ENCODE measurements around the gene TAF1B.

Gene TAF1B

DNA sequence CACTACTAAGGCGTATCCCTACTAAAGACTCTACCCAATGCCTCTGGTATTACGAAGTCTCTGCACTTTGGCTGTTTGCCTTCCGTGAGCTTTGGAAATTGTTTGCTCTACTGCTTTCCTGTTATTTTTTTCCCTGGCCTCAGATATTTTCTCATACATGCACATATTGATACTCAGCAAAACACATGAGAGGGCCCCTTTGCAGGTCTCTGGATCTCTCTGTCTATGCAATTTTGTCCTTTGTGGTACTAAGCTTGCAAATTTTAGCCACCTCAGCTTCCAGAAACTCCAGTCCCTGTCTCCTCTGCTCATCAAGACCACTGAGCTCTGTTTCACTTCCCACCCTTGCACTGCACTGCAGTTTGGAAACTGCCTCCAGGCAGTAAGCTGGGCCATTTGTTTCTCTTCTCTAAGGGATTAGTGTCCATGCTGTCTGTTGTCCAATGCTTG, 46.6 kb downstream of the TAF1B start:
- no peak overlapping the region for H3K4me3 ChIP-seq (ENCODE audit: insufficient read length, low read depth)
- H3K4me1 ChIP-seq (ENCODE audit: insufficient read depth, insufficient read length) = no peaks in the 10 kb centered on the region
- peaks cover 5% of the 10 kb centered on the region; the same call in 1 of the 2 replicates for H3K9me3 ChIP-seq (ENCODE audit: insufficient read depth, low read length)
- DNase-seq (ENCODE audit: low read depth, low spot score) = no peak
- peaks cover 15% of the 10 kb centered on the region for H3K36me3 ChIP-seq (ENCODE audit: insufficient read depth, insufficient read length, low read length)
- TF ChIP-seq SUZ12 (IDR thresholded peaks at IDR 0.05; ENCODE audit: extremely low read depth, insufficient read depth, insufficient read length) (no peak), ZNF274 (IDR thresholded peaks at IDR 0.05; ENCODE audit: low read depth, low read length) (no peak), YY1 (IDR thresholded peaks at IDR 0.05; ENCODE audit: insufficient read depth, insufficient read length) (no peak)
- no peaks in the 10 kb centered on the region for H3K27me3 ChIP-seq (ENCODE audit: insufficient read depth, insufficient read length)
- no peak overlapping the region for H3K9ac ChIP-seq (ENCODE audit: insufficient read length, low read depth)

DNA sequence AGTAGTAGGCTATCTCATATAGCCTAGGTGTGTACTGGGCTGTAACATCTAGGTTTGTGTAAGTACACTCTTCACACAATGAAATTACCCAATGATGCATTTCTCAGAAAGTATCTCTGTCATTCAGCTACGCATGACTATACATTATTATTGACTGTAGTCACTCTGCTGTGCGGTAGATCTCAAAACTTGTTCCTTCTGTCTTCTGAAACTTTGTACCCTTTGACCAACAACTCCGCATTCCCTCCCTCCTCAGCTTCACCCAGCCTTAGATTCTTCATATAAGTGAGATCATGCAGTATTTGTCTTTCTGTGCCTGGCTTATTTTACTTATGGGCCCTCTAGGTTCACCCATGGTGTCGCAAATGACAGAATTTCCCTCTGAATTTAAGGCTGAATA, 49.0 kb downstream of the TAF1B start:
- peaks cover 7% of the 10 kb centered on the region for H3K36me3 ChIP-seq (ENCODE audit: insufficient read depth, insufficient read length, low read length)
- H3K9me3 ChIP-seq (ENCODE audit: insufficient read depth, low read length) = 0 out of 2 replicates have a peak, but pooled peaks cover 2% of the 10 kb centered on the region
- no peak overlapping the region for H3K9ac ChIP-seq (ENCODE audit: insufficient read length, low read depth)
- H3K4me3 ChIP-seq (ENCODE audit: insufficient read length, low read depth) = no peak overlapping the region
- no peaks in the 10 kb centered on the region for H3K27me3 ChIP-seq (ENCODE audit: insufficient read depth, insufficient read length)
- no peaks in the 10 kb centered on the region for H3K4me1 ChIP-seq (ENCODE audit: insufficient read depth, insufficient read length)
- DNase-seq (ENCODE audit: low read depth, low spot score) = no peak
- TF ChIP-seq SUZ12 (IDR thresholded peaks at IDR 0.05; ENCODE audit: extremely low read depth, insufficient read depth, insufficient read length) = no peak
- no peak for TF ChIP-seq ZNF274 (IDR thresholded peaks at IDR 0.05; ENCODE audit: low read depth, low read length)
- no peak for TF ChIP-seq YY1 (IDR thresholded peaks at IDR 0.05; ENCODE audit: insufficient read depth, insufficient read length)

DNA sequence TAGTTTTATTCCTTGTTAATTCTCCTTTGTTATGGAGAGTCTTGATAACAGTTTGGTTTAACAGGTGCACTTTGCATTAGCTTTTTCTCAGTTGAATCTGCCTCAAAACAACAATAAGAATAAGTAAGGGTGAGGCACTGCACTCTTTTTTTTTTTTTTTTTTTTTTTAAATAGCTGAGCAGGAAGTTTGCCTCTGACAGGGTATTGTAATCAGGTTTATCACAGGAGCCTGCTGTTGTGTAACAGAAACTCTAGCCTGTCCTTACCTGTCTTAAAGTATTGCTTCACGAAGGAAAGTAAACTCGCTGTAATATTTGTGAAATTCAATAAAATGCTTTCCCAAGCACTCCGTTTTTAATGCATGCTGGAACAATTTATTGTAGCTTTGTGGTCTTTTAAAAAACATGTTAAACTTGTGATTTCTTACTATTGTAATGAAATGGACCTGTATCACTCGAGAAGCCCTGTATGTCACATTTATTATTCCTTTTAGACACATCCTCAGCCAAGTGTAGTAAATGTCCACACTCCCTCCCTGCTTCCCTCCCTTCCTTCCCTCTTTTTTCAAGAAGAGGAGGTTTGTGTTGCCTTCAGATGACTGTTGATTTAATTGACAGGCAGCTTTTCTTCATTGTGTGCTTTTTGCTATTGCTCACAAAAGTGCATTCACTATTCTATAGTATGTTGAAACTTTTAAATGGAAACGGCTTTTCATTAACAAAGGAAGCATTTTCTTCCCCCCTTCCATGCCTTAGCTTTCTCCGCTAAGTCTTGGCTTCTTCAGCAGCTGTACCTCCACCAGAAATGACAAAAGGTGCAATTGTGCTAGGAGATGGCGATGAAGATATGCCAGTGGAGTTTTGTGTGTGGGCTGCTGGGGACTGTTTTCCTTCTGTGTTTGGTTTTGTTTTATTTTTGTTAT, 52.7 kb downstream of the TAF1B start:
- H3K9ac ChIP-seq (ENCODE audit: insufficient read length, low read depth) = no peak overlapping the region

DNA sequence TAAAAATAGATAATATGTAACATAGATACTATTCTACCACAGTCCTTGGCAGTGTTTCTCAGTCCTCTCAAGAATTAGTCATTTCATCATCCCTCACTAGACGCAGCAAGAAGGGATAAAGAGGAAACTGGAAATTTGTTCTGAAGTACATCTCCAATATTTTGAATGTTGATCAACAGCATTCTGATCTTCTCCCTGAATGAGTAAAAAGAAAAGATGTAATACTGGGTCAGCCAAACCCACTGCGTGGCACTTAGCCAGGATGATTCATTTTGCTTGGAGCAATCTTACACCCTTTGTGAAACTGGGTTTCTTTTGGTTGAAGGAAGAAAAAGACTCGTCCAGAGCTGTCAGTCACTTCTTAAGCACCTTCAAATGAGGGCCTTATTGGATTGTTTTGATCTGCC, 54.1 kb downstream of the TAF1B start:
- H3K9ac ChIP-seq (ENCODE audit: insufficient read length, low read depth) = no peak overlapping the region

More for the DNA sequence above, 52.7 kb downstream of the TAF1B start:
- no peaks in the 10 kb centered on the region for H3K9me3 ChIP-seq (ENCODE audit: insufficient read depth, low read length)
- peaks cover 7% of the 10 kb centered on the region for H3K36me3 ChIP-seq (ENCODE audit: insufficient read depth, insufficient read length, low read length)
- H3K27me3 ChIP-seq (ENCODE audit: insufficient read depth, insufficient read length) = no peaks in the 10 kb centered on the region
- no peaks in the 10 kb centered on the region for H3K4me1 ChIP-seq (ENCODE audit: insufficient read depth, insufficient read length)
- H3K4me3 ChIP-seq (ENCODE audit: insufficient read length, low read depth) = no peak overlapping the region
- no peak for TF ChIP-seq SUZ12 (IDR thresholded peaks at IDR 0.05; ENCODE audit: extremely low read depth, insufficient read depth, insufficient read length)
- no peak for TF ChIP-seq YY1 (IDR thresholded peaks at IDR 0.05; ENCODE audit: insufficient read depth, insufficient read length)
- TF ChIP-seq ZNF274 (IDR thresholded peaks at IDR 0.05; ENCODE audit: low read depth, low read length) = no peak
- DNase-seq (ENCODE audit: low read depth, low spot score) = no peak

DNA sequence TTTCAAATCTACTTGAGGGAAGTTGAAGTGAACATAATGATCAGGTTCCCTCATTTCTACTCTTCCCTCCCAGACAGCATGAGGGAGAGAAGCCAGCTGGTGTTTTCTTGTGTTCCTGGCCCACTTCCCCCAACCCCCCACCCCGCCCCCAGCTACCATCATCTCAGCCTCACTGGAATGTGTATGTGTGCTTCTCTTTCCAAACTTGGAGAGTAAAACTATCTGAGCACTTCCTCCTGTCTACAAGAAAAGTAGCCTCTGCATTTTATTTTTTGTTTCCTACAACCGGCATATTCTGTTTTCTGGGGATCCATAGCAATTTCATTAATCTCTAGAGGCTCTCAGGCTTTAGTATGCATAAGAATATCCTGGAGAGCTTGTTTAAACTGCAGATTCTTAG, 54.6 kb downstream of the TAF1B start:
- Histone ChIP-seq H3K9ac (ENCODE audit: insufficient read length, low read depth) (no peak overlapping the region), H3K4me1 (ENCODE audit: insufficient read depth, insufficient read length) (no peaks in the 10 kb centered on the region), H3K36me3 (ENCODE audit: insufficient read depth, insufficient read length, low read length) (peaks cover 2% of the 10 kb centered on the region), H3K4me3 (ENCODE audit: insufficient read length, low read depth) (no peak overlapping the region), H3K9me3 (ENCODE audit: insufficient read depth, low read length) (no peaks in the 10 kb centered on the region), H3K27me3 (ENCODE audit: insufficient read depth, insufficient read length) (no peaks in the 10 kb centered on the region)
- DNase-seq (ENCODE audit: low read depth, low spot score) = no peak
- no peak for TF ChIP-seq SUZ12 (IDR thresholded peaks at IDR 0.05; ENCODE audit: extremely low read depth, insufficient read depth, insufficient read length)
- TF ChIP-seq ZNF274 (IDR thresholded peaks at IDR 0.05; ENCODE audit: low read depth, low read length) = no peak
- no peak for TF ChIP-seq YY1 (IDR thresholded peaks at IDR 0.05; ENCODE audit: insufficient read depth, insufficient read length)

More for the DNA sequence above, 54.1 kb downstream of the TAF1B start:
- no peak for TF ChIP-seq YY1 (IDR thresholded peaks at IDR 0.05; ENCODE audit: insufficient read depth, insufficient read length)
- no peak for TF ChIP-seq ZNF274 (IDR thresholded peaks at IDR 0.05; ENCODE audit: low read depth, low read length)
- no peak for TF ChIP-seq SUZ12 (IDR thresholded peaks at IDR 0.05; ENCODE audit: extremely low read depth, insufficient read depth, insufficient read length)
- H3K27me3 ChIP-seq (ENCODE audit: insufficient read depth, insufficient read length) = no peaks in the 10 kb centered on the region
- H3K9me3 ChIP-seq (ENCODE audit: insufficient read depth, low read length) = no peaks in the 10 kb centered on the region
- DNase-seq (ENCODE audit: low read depth, low spot score) = no peak
- no peak overlapping the region for H3K4me3 ChIP-seq (ENCODE audit: insufficient read length, low read depth)
- H3K4me1 ChIP-seq (ENCODE audit: insufficient read depth, insufficient read length) = no peaks in the 10 kb centered on the region
- peaks cover 3% of the 10 kb centered on the region for H3K36me3 ChIP-seq (ENCODE audit: insufficient read depth, insufficient read length, low read length)

DNA sequence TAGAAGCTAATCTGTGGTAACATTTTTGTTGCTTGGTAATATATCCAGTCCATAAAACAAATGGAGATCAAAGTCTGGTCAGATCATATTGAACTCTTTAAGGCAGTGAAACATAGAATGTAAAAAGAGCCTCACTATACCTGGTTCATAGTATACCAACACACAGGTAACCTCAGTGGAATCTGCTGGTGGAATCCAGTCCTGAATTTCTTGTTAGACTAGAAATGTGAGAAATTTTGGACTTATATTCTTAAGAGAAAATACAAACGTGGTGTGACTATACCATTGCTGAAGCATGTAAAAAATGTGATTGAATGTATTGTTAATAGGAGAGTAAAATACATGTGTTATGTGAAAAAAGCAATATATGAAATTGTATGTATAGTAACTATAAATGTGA, 62.1 kb downstream of the TAF1B start:
- Histone ChIP-seq H3K4me3 (ENCODE audit: insufficient read length, low read depth) (no peak overlapping the region), H3K36me3 (ENCODE audit: insufficient read depth, insufficient read length, low read length) (peaks cover 14% of the 10 kb centered on the region), H3K9me3 (ENCODE audit: insufficient read depth, low read length) (no peaks in the 10 kb centered on the region), H3K27me3 (ENCODE audit: insufficient read depth, insufficient read length) (no peaks in the 10 kb centered on the region), H3K4me1 (ENCODE audit: insufficient read depth, insufficient read length) (no peaks in the 10 kb centered on the region), H3K9ac (ENCODE audit: insufficient read length, low read depth) (no peak overlapping the region)
- TF ChIP-seq YY1 (IDR thresholded peaks at IDR 0.05; ENCODE audit: insufficient read depth, insufficient read length) (no peak), SUZ12 (IDR thresholded peaks at IDR 0.05; ENCODE audit: extremely low read depth, insufficient read depth, insufficient read length) (no peak), ZNF274 (IDR thresholded peaks at IDR 0.05; ENCODE audit: low read depth, low read length) (no peak)
- no peak for DNase-seq (ENCODE audit: low read depth, low spot score)

DNA sequence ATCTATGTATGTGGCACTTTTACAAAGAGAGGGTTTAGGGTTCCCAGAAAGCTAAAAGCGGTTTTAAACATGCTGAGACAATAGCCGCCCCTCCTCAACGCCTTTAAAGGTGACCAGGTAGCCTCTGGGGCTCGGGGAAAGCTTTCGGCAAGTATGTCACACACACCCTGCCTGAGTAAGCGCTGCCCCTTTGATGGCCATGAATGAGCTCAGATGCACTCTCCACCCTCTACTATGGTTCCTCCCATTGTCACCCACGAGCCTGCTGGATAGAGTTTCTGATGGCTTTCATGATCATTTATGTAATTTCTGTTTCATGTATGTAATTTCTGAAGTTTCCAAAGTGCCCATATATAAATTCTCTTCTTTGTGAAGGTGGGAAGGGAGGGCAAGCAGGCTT, 64.1 kb downstream of the TAF1B start:
- no peak for DNase-seq (ENCODE audit: low read depth, low spot score)
- no peaks in the 10 kb centered on the region for H3K9me3 ChIP-seq (ENCODE audit: insufficient read depth, low read length)
- peaks cover 19% of the 10 kb centered on the region for H3K36me3 ChIP-seq (ENCODE audit: insufficient read depth, insufficient read length, low read length)
- H3K27me3 ChIP-seq (ENCODE audit: insufficient read depth, insufficient read length) = no peaks in the 10 kb centered on the region
- no peak overlapping the region for H3K9ac ChIP-seq (ENCODE audit: insufficient read length, low read depth)
- H3K4me1 ChIP-seq (ENCODE audit: insufficient read depth, insufficient read length) = no peaks in the 10 kb centered on the region
- no peak overlapping the region for H3K4me3 ChIP-seq (ENCODE audit: insufficient read length, low read depth)
- TF ChIP-seq YY1 (IDR thresholded peaks at IDR 0.05; ENCODE audit: insufficient read depth, insufficient read length) (no peak), SUZ12 (IDR thresholded peaks at IDR 0.05; ENCODE audit: extremely low read depth, insufficient read depth, insufficient read length) (no peak), ZNF274 (IDR thresholded peaks at IDR 0.05; ENCODE audit: low read depth, low read length) (no peak)
